NCI-H1436 treated with DMSO at 0.1 percent for 48 hours (cell line): ENCODE results near the gene TAL2.
"Not testable (repeated sequence)": the region's sequence is repeated elsewhere in the genome, so short reads cannot be mapped to it uniquely, and the experiment has no call there.

ENCODE experiments used
- DNase-seq: peaks from one replicate; lab custom pipeline; 2025; lab: John Stamatoyannopoulos, UW

The TAL2 gene

GRCh38 chr9:105676351-105676923 is 14.2 kb downstream of the TAL2 start:
- no peak for DNase-seq

- no peak for DNase-seq
Observed at GRCh38 chr9:105678163-105678562, 15.9 kb downstream of the TAL2 start.

- no peak for DNase-seq
Observed at GRCh38 chr9:105678781-105679180, 16.5 kb downstream of the TAL2 start.

GRCh38 chr9:105679257-105680022 is 17.2 kb downstream of the TAL2 start:
- DNase-seq, result no peak

- DNase-seq, result no peak
Observed at GRCh38 chr9:105681313-105681712, 19.1 kb downstream of the TAL2 start.

- no peak for DNase-seq
Observed at GRCh38 chr9:105681724-105682123, 19.5 kb downstream of the TAL2 start.

GRCh38 chr9:105683688-105684275 is 21.5 kb downstream of the TAL2 start:
- no peak for DNase-seq

- no peak for DNase-seq
Observed at GRCh38 chr9:105686936-105687335, 24.7 kb downstream of the TAL2 start.

- DNase-seq, result no peak
Observed at GRCh38 chr9:105690742-105691141, 28.5 kb downstream of the TAL2 start.

- DNase-seq, result no peak
Observed at GRCh38 chr9:105693435-105694189, 31.4 kb downstream of the TAL2 start.

- no peak for DNase-seq
Observed at GRCh38 chr9:105694190-105694847, 32.1 kb downstream of the TAL2 start, which contains the start of gene TMEM38B. Gene TMEM38B, plus strand, starts transcription at chr9:105694541. Its CDS starts 120 bp downstream, at chr9:105694661.

- no peak for DNase-seq
Observed at GRCh38 chr9:105694848-105695581, 32.8 kb downstream of the TAL2 start.

- no peak for DNase-seq
Observed at GRCh38 chr9:105696219-105696793, 34.0 kb downstream of the TAL2 start.

- no peak for DNase-seq
Observed at GRCh38 chr9:105697871-105698270, 35.6 kb downstream of the TAL2 start.

- DNase-seq, result no peak
Observed at GRCh38 chr9:105698348-105698870, 36.2 kb downstream of the TAL2 start.

GRCh38 chr9:105700668-105701067 is 38.4 kb downstream of the TAL2 start:
- no peak for DNase-seq

- DNase-seq, result no peak
Observed at GRCh38 chr9:105701145-105701544, 38.9 kb downstream of the TAL2 start.

GRCh38 chr9:105702207-105702606 is 40.0 kb downstream of the TAL2 start:
- DNase-seq, result no peak

GRCh38 chr9:105703638-105704037 is 41.4 kb downstream of the TAL2 start:
- DNase-seq, result not testable (repeated sequence)

GRCh38 chr9:105706156-105706555 is 43.9 kb downstream of the TAL2 start:
- no peak for DNase-seq

GRCh38 chr9:105708405-105708804 is 46.1 kb downstream of the TAL2 start:
- no peak for DNase-seq
